Measurements from ENCODE around the gene ANAPC16. TPM values are rescaled to one million over a fixed set of nuclear protein-coding genes. Genes with fewer than 3 reads are reported as not detected.

ANAPC16 gene
- total and polyA plus RNA-seq, 2 of the 4 experiments (the other 2 are of a cell fraction), result 25.2 to 26.3 TPM

DNA sequence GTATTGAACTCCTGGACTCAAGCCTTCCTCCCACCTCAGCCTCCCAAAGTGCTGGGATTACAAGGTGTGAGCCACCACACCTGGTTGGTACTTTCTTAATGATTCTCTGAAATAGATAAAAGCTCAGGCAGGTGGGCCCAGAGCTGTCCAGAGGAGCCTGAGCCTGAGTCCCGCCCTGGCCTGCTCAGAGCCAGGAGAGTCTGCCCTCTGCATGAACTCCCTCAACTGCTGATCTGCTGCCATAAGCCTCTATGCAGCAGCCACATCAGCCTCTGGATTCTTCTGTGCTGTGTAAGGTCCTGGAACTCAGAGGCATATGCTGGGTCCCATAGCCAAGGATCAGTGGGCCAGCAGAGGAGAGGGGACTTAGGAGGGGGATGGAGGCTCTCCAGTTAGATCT lies 34.9 kb downstream of the ANAPC16 start:
- H3K56ac ChIP-seq (ENCODE audit: extremely low read depth, insufficient read depth, low read length), result no peak overlapping the region
- H3K9me3 ChIP-seq (ENCODE audit: control insufficient read depth, insufficient read depth, low read length), result no peaks in the 10 kb centered on the region
- peaks cover 4% of the 10 kb centered on the region for H3K9me1 ChIP-seq (ENCODE audit: insufficient read depth, low read length)
- H2AK9ac ChIP-seq (replicated peaks; ENCODE audit: low read depth, low read length, poor library complexity), result no peak overlapping the region
- TF ChIP-seq MAZ (IDR thresholded peaks at IDR 0.05; ENCODE audit: borderline replicate concordance, low read depth, low read length) (no peak), CHD1 (IDR thresholded peaks at IDR 0.05; ENCODE audit: low read depth, low read length) (no peak), POLR2A (IDR thresholded peaks at IDR 0.05; ENCODE audit: low read depth, low read length) (no peak), NFE2L2 (IDR thresholded peaks at IDR 0.05; ENCODE audit: low read depth, low read length) (no peak), RAD21 (IDR thresholded peaks at IDR 0.05; ENCODE audit: low read length) (no peak)
- no peak overlapping the region for H4K5ac ChIP-seq (ENCODE audit: low read depth, low read length)
- no peaks in the 10 kb centered on the region for H3K27me3 ChIP-seq (ENCODE audit: control insufficient read depth, insufficient read depth, low read length)
- H3K4me2 ChIP-seq (ENCODE audit: low read depth, low read length), result no peak overlapping the region
- H2BK15ac ChIP-seq (ENCODE audit: low read depth, low read length), result no peak overlapping the region
- in situ Hi-C loops (cut with MboI; ENCODE audit: low sequenced_read_pairs), result no loop called here
- H3K18ac ChIP-seq (ENCODE audit: low read depth, low read length), result no peak overlapping the region
- H3K4ac ChIP-seq (ENCODE audit: low read depth, low read length), result 0 out of 2 replicates have a peak overlapping the region, but pooled peaks have one; percentile 35
- dilution Hi-C loops (cut with HindIII; ENCODE audit: low sequenced_read_pairs, unreplicated experiment), result no loop called here
- no peak overlapping the region for H2BK5ac ChIP-seq (ENCODE audit: low read depth, low read length, poor library complexity, severe bottlenecking)
- no CpG with 5 or more reads among the region's 1 CpG for WGBS, 2 experiments (ENCODE audit: extremely low coverage in 2 of 2, insufficient read length in 1 of 2)
- no TSS peak for BruUV-seq (replicated peaks)
- no peak overlapping the region for H3K27ac ChIP-seq (ENCODE audit: insufficient read depth, low read length)
- no peaks in the 10 kb centered on the region for H4K20me1 ChIP-seq (ENCODE audit: insufficient read depth, low read length)
- DNase-seq, result peak; percentile 82
- H2BK20ac ChIP-seq (ENCODE audit: low read depth, low read length), result peak overlapping the region; percentile 5; the same call in 1 of the 2 replicates
- H3K79me1 ChIP-seq (ENCODE audit: low read depth in 1 of 2, low read length in 2 of 2), result no peaks in the 10 kb centered on the region; a peak in 1 of 4 replicates
- H3K9ac ChIP-seq (ENCODE audit: low read depth, low read length), result no peak overlapping the region
- H3K36me3 ChIP-seq (ENCODE audit: control insufficient read depth, insufficient read depth, low read length), result no peaks in the 10 kb centered on the region
- no peak overlapping the region for H4K8ac ChIP-seq (ENCODE audit: low read depth in 2 of 2, low read length in 2 of 2)
- no peak overlapping the region for H2AFZ ChIP-seq (replicated peaks; ENCODE audit: low read length, poor library complexity)
- H3K14ac ChIP-seq (replicated peaks; ENCODE audit: low read depth, low read length), result 0 out of 2 replicates have a peak overlapping the region, but pooled peaks have one; percentile 45
- no peak overlapping the region for H2AK5ac ChIP-seq (ENCODE audit: low read depth, low read length)
- ChIA-PET CTCF (no interaction called here), POLR2A (ENCODE audit: unreplicated experiment) (no interaction called here)
- H3K4me3 ChIP-seq (ENCODE audit: insufficient read depth, low read depth, low read length), result no peak overlapping the region
- H2BK120ac ChIP-seq (ENCODE audit: low read depth, low read length), result no peak overlapping the region
- peak; percentile 76 for ATAC-seq (ENCODE audit: low read depth)
- H3K23ac ChIP-seq (ENCODE audit: low read depth, low read length), result no peak overlapping the region
- no peak overlapping the region for H4K91ac ChIP-seq (ENCODE audit: insufficient read depth, low read depth, low read length)
- intact Hi-C loops (cut with micrococcal nuclease), result no loop called here
- H3K4me1 ChIP-seq (ENCODE audit: control insufficient read depth, insufficient read depth, low read length), result peaks cover 15% of the 10 kb centered on the region
